GM23338 (cell line): ENCODE measurements around the gene ROBO1.

Source experiments
- CTCF ChIP-seq, 2 experiments: fragments of 200-600 bp in 1 of 2; sonication (generic) in 1 of 2; conservative IDR thresholded peaks; 2 replicates each; pipeline versions ENCODE4 v1.5.1 to v1.6.1; 2016 to 2017; ENCODE audit warnings: antibody characterized with exemption in 2 of 2, low read depth in 2 of 2, mild to moderate bottlenecking in 2 of 2, moderate library complexity in 1 of 2
- EZH2 ChIP-seq: fragments of 200-600 bp; sonication (generic); IDR thresholded peaks from one replicate; pipeline ENCODE4 v1.8.0; 2017; ENCODE audit warnings: antibody characterized with exemption, mild to moderate bottlenecking, low read depth; ENCODE audit not compliant: unreplicated experiment
- EZH2phosphoT487 ChIP-seq: fragments of 200-600 bp; sonication (generic); IDR thresholded peaks from one replicate; pipeline ENCODE4 v1.8.1; 2018; ENCODE audit warnings: antibody characterized with exemption; ENCODE audit not compliant: unreplicated experiment
- JUNB ChIP-seq: IDR thresholded peaks from one replicate; pipeline ENCODE4 v1.6.1; 2016; ENCODE audit warnings: antibody characterized with exemption; ENCODE audit not compliant: unreplicated experiment
- NANOG ChIP-seq: IDR thresholded peaks from 2 replicates; pipeline ENCODE4 v1.6.1; 2016; ENCODE audit warnings: antibody characterized with exemption, borderline replicate concordance
- POLR2AphosphoS5 ChIP-seq: IDR thresholded peaks from 2 replicates; pipeline ENCODE4 v1.6.1; 2016; ENCODE audit warnings: antibody characterized with exemption, low read depth
- REST ChIP-seq: IDR thresholded peaks from one replicate; pipeline ENCODE4 v1.6.1; 2018; ENCODE audit warnings: antibody characterized with exemption; ENCODE audit not compliant: unreplicated experiment
- ZNF114 ChIP-seq: fragments of 250-450 bp; sonication (Bioruptor Pico); IDR thresholded peaks from 2 replicates; pipeline ENCODE4 v1.5.0; 2020; ENCODE audit warnings: mild to moderate bottlenecking, moderate library complexity
- ZNF331 ChIP-seq: fragments of 250-450 bp; sonication (Bioruptor Pico); IDR thresholded peaks from 2 replicates; pipeline ENCODE4 v1.5.0; 2020; ENCODE audit warnings: low read depth, mild to moderate bottlenecking, moderate library complexity

- no peak for TF ChIP-seq CTCF (conservative IDR thresholded peaks at IDR 0.05; ENCODE audit: low read depth in 2 of 2)
- TF ChIP-seq POLR2AphosphoS5: no peak
- no peak for TF ChIP-seq EZH2phosphoT487
- no peak for TF ChIP-seq REST
- no peak for TF ChIP-seq EZH2
- TF ChIP-seq JUNB: no peak
- TF ChIP-seq ZNF114 (CRISPR knock-in tag): no peak
- TF ChIP-seq ZNF331 (CRISPR knock-in tag): no peak
- TF ChIP-seq NANOG: no peak
Observed at GRCh38 chr3:78832785-78833204, 935.0 kb downstream of the ROBO1 start.
